SW 1271 (cell line): Measurements from ENCODE around the gene JPH3.

ENCODE experiments used
- DNase-seq, 2 experiments: peaks; one replicate each; lab custom pipeline; 2025; lab: John Stamatoyannopoulos, UW

The JPH3 gene

GRCh38 chr16:87741700-87742415 is 139.6 kb downstream of the JPH3 start:
- DNase-seq: no peak

DNA sequence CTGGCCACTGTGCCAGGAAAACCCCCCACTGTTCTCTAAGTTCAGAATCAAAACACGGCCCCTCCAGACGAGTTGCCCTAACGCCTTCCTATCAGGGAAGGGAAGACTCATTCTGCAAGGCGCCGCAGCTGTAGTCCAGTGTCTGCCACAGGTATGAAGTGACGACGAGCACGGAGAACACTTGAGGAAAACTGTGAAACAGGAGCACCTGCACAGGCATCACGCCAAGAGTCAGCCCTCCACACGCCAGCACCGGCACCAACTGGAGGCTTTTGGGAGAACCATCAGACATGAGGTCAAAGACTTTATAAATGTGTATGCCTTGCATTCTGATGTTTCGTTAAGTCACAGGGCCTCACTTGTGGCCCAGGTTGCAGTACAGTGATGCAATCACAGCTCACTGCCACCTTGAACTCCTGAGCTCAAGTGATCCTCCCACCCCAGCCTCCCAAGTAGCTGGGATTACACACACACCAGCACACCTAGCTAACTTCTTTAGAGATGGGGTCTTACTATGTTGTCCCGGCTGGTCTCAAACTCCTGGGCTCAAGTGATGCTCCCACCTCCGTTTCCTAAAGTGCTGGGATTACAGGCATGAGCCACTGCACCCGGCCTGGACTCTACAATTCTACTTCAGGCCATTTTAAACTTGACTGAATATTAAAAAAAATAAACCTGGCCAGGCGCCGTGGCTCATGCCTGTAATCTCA is 140.6 kb downstream of the JPH3 start:
- no peak for DNase-seq

DNA sequence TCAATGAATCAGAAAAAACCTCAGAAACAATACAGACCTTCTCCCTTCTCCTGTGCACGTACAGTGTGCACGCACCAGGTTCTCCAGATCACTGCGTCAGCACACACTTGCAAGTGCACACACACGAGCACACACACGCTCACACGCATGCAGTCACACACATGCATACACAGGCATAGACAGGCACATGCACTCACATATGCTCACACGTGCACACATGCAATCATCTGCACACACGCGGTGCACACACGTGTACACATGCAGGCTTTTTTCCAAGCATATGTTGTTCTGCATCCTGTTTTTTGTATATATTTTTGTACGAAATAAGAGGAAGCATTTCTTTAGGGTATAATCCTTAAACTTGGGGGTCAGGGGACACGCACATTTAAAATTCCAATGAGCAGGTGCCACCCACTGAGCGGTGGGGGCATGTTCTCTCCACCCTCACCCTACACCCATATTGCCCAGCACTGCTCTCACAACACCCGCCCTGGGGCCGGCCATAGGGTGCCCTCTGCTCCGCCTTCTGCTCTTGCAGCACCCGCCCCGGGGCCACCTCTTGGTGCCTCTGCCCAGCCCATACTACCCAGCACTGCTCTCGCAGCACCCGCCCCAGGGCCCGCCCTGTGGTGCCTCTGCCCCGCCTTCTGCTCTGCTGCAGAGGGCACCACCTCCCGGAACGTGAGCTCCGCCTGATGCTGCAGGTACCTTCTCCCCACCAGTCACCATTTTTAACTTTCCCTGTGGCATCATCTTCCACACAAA is 142.6 kb downstream of the JPH3 start:
- no peak for DNase-seq

GRCh38 chr16:87746178-87746577 is 143.9 kb downstream of the JPH3 start:
- DNase-seq: no peak
